Loucy (cell line): Measurements from ENCODE around the gene TTPAL.

Experiments
- EZH2phosphoT487 ChIP-seq: fragments of 200-600 bp; IDR thresholded peaks from 2 replicates; pipeline ENCODE4 v1.6.1; 2018; ENCODE audit warnings: antibody characterized with exemption, mild to moderate bottlenecking, moderate library complexity, borderline replicate concordance
- TF ChIP-seq, protein P1 (sequence below): fragments of 200-600 bp; sonication (generic); conservative IDR thresholded peaks from 2 replicates; pipeline ENCODE4 v1.5.1; 2014; ENCODE audit warnings: mild to moderate bottlenecking, antibody characterized with exemption, low read length

DNA sequence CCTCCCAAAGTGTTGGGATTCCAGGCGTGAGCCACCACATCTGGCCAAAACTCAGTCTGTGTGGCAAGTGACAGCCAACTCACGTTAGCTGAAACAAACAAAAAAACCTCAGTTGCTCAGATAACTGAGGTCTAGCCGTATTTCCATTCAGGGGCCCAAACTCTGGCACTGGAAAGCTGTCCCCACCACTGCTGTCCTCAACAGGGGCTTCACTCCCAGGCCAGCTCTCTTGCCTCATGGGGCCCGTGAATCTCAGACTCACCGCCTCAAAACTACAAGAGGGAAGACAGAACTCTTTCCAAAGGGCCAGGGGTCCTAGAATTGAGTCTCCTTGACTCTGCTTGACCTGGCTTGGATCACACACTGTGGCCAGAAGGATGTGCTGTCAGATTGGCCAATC, 7.4 kb downstream of the TTPAL start:
- TF ChIP-seq, protein P1, sequence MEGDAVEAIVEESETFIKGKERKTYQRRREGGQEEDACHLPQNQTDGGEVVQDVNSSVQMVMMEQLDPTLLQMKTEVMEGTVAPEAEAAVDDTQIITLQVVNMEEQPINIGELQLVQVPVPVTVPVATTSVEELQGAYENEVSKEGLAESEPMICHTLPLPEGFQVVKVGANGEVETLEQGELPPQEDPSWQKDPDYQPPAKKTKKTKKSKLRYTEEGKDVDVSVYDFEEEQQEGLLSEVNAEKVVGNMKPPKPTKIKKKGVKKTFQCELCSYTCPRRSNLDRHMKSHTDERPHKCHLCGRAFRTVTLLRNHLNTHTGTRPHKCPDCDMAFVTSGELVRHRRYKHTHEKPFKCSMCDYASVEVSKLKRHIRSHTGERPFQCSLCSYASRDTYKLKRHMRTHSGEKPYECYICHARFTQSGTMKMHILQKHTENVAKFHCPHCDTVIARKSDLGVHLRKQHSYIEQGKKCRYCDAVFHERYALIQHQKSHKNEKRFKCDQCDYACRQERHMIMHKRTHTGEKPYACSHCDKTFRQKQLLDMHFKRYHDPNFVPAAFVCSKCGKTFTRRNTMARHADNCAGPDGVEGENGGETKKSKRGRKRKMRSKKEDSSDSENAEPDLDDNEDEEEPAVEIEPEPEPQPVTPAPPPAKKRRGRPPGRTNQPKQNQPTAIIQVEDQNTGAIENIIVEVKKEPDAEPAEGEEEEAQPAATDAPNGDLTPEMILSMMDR = no peak
- no peak for TF ChIP-seq EZH2phosphoT487
